A549 (cell line): ENCODE data around the gene REXO2.

Experiments
- BHLHE40 ChIP-seq: IDR thresholded peaks from 2 replicates; pipeline ENCODE4 v1.6.1; 2012; ENCODE audit warnings: low read depth, low read length, inconsistent platforms
- CEBPB ChIP-seq, 2 experiments: fragments of >200 bp in 1 of 2; sonication (Bioruptor Twin) in 1 of 2; formaldehyde crosslinking in 1 of 2; IDR thresholded peaks; 2 replicates each; pipeline ENCODE4 v1.6.1; 2012 to 2016
- CHD2 ChIP-seq: fragments of 150-350 bp; IDR thresholded peaks from 2 replicates; pipeline ENCODE4 v1.6.1; 2014; ENCODE audit warnings: low read length; ENCODE audit not compliant: partially characterized antibody
- EP300 ChIP-seq, 2 experiments: fragments of >200 bp; sonication (Bioruptor Twin); formaldehyde crosslinking; IDR thresholded peaks; 2 replicates in 1 of 2; 3 replicates in 1 of 2; pipeline ENCODE4 v1.6.1; 2016 to 2017
- JUNB ChIP-seq: fragments of >200 bp; sonication (Bioruptor Twin); formaldehyde crosslinking; IDR thresholded peaks from 2 replicates; pipeline ENCODE4 v1.6.1; 2016
- KDM5A ChIP-seq: fragments of 200-600 bp; sonication (generic); IDR thresholded peaks from 2 replicates; pipeline ENCODE4 v1.6.1; 2016; ENCODE audit warnings: antibody characterized with exemption, mild to moderate bottlenecking
- MAZ ChIP-seq: fragments of 150-350 bp; IDR thresholded peaks from 2 replicates; pipeline ENCODE4 v1.6.1; 2014; ENCODE audit warnings: antibody characterized with exemption, low read depth, low read length, borderline replicate concordance
- NFE2L2 ChIP-seq: fragments of 150-350 bp; conservative IDR thresholded peaks from 2 replicates; pipeline ENCODE4 v1.6.1; 2014; ENCODE audit warnings: low read length
- POLR2A ChIP-seq: IDR thresholded peaks from 2 replicates; pipeline ENCODE4 v1.6.1; 2012; ENCODE audit warnings: mild to moderate bottlenecking, low read length
- RARB ChIP-seq: fragments of 250-450 bp; sonication (Bioruptor Pico); IDR thresholded peaks from 2 replicates; pipeline ENCODE4 v1.8.0; 2021; ENCODE audit warnings: mild to moderate bottlenecking, moderate library complexity
- RCOR1 ChIP-seq: fragments of 150-350 bp; IDR thresholded peaks from 2 replicates; pipeline ENCODE4 v1.6.1; 2014; ENCODE audit warnings: antibody characterized with exemption, low read length, low read depth
- ZFP36 ChIP-seq: fragments of 450-650 bp; IDR thresholded peaks from 2 replicates; pipeline ENCODE4 v1.6.1; 2014; ENCODE audit warnings: borderline replicate concordance; ENCODE audit not compliant: partially characterized antibody
- TF ChIP-seq, protein P1 (sequence below): fragments of >200 bp; sonication (Bioruptor Twin); formaldehyde crosslinking; IDR thresholded peaks from 3 replicates; pipeline ENCODE4 v1.5.1; 2016
- TF ChIP-seq, protein P2 (sequence below): fragments of 450-650 bp; IDR thresholded peaks from 2 replicates; pipeline ENCODE4 v1.6.1; 2014; ENCODE audit warnings: antibody characterized with exemption

DNA sequence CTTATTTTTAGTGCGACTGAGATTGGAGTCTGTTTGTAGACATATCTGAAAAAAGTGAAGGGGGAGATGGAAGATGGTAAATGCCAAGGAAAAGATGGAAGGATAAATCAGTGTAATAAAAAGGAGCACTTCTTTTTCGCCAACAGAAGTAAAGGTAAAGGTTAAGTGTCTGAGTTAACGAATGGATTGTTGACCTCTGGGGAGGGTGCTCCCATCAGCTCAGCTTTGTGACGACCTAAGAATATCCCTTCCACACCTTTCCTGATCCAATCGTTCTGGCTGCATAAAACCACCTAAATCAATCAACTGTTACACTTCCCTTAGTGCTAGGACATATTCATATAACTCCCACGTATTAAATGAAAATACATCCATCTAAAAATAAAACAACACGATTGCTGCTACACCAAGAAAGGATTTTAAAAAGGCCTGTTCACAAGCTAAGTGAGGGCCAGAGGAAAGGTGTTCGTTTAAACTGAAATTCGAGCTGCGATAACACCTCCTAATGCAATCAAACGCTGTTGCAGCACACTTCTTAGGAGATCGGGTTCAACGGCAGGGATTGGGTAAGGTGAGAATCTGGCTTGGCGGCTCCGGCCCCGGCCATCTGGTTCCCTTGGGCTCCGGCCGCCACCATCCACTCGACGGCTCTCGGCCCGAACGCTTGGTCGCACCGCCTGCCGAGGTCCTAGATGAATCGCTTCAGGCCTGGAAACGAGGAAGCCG, 39.6 kb upstream of the REXO2 start:
- no peak for TF ChIP-seq CEBPB (IDR thresholded peaks at IDR 0.05)
- TF ChIP-seq KDM5A: no peak
- no peak for TF ChIP-seq JUNB
- TF ChIP-seq, protein P1, sequence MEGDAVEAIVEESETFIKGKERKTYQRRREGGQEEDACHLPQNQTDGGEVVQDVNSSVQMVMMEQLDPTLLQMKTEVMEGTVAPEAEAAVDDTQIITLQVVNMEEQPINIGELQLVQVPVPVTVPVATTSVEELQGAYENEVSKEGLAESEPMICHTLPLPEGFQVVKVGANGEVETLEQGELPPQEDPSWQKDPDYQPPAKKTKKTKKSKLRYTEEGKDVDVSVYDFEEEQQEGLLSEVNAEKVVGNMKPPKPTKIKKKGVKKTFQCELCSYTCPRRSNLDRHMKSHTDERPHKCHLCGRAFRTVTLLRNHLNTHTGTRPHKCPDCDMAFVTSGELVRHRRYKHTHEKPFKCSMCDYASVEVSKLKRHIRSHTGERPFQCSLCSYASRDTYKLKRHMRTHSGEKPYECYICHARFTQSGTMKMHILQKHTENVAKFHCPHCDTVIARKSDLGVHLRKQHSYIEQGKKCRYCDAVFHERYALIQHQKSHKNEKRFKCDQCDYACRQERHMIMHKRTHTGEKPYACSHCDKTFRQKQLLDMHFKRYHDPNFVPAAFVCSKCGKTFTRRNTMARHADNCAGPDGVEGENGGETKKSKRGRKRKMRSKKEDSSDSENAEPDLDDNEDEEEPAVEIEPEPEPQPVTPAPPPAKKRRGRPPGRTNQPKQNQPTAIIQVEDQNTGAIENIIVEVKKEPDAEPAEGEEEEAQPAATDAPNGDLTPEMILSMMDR: no peak
- no peak for TF ChIP-seq RCOR1
- no peak for TF ChIP-seq NFE2L2
- TF ChIP-seq, protein P2, sequence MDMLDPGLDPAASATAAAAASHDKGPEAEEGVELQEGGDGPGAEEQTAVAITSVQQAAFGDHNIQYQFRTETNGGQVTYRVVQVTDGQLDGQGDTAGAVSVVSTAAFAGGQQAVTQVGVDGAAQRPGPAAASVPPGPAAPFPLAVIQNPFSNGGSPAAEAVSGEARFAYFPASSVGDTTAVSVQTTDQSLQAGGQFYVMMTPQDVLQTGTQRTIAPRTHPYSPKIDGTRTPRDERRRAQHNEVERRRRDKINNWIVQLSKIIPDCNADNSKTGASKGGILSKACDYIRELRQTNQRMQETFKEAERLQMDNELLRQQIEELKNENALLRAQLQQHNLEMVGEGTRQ: no peak
- no peak for TF ChIP-seq POLR2A
- no peak for TF ChIP-seq BHLHE40
- no peak for TF ChIP-seq ZFP36
- no peak for TF ChIP-seq RARB (CRISPR knock-in tag)
- no peak for TF ChIP-seq MAZ
- TF ChIP-seq CHD2: no peak
- TF ChIP-seq EP300 (IDR thresholded peaks at IDR 0.05): no peak
